Activated CD4-positive, alpha-beta T cell treated with anti-CD3 and anti-CD28 coated beads for 24 hours (primary cell): Measurements from ENCODE around the gene ICAM3.

ENCODE experiments used
- DNase-seq, 2 donors: peaks; one replicate each; pipeline ENCODE4 v3.0.0-alpha.2; 2020; ENCODE audit warnings: low read depth in 2 of 2

ICAM3 gene

GRCh38 chr19:10320602-10321416 lies 18.6 kb downstream of the ICAM3 start:
- no peak for DNase-seq

- DNase-seq, result no peak
These were observed 20.4 kb downstream of the ICAM3 start for GRCh38 chr19:10318807-10319682.

GRCh38 chr19:10317857-10318462 lies 21.5 kb downstream of the ICAM3 start:
- no peak for DNase-seq

- DNase-seq, result no peak
These were observed 22.2 kb downstream of the ICAM3 start for GRCh38 chr19:10317045-10317856.

- no peak for DNase-seq
These were observed 23.0 kb downstream of the ICAM3 start for GRCh38 chr19:10316229-10317044.

- peak; percentile 90 to 92 for DNase-seq
These were observed 23.8 kb downstream of the ICAM3 start, which contains the start of gene FDX2 for GRCh38 chr19:10315335-10316214. TSS of gene FDX2 (minus strand) at chr19:10316015. CDS start at chr19:10315996, 19 bp downstream.

GRCh38 chr19:10309423-10309822 lies 30.0 kb downstream of the ICAM3 start, which contains the start of gene ZGLP1:
TSS of gene ZGLP1 (minus strand) at chr19:10309815.
- no peak for DNase-seq

- no peak for DNase-seq
These were observed 33.1 kb downstream of the ICAM3 start for GRCh38 chr19:10306327-10306726.

GRCh38 chr19:10305139-10305806 lies 34.2 kb downstream of the ICAM3 start:
- DNase-seq, result no peak

GRCh38 chr19:10299545-10300458 lies 39.6 kb downstream of the ICAM3 start:
- no peak for DNase-seq

GRCh38 chr19:10295847-10296591 lies 43.4 kb downstream of the ICAM3 start:
- DNase-seq, result no peak

- DNase-seq, result no peak
These were observed 44.0 kb downstream of the ICAM3 start for GRCh38 chr19:10295305-10295846.

GRCh38 chr19:10294368-10294697 lies 45.1 kb downstream of the ICAM3 start:
- DNase-seq, result no peak

- no peak for DNase-seq
These were observed 45.6 kb downstream of the ICAM3 start for GRCh38 chr19:10293637-10294367.

GRCh38 chr19:10292789-10293636 lies 46.4 kb downstream of the ICAM3 start:
- DNase-seq, result no peak
